Calu3 (cell line): ENCODE data around the gene ARPP21. TPM values are rescaled to one million over a fixed set of nuclear protein-coding genes. Genes with fewer than 3 reads are reported as not detected.

ENCODE experiments used
- BruUV-seq: library from RNA; stranded (reverse); fragments of 400-500 nt; replicated peaks from 2 replicates; lab custom pipeline; 2021; lab: Mats Ljungman, UMichigan
- CTCF ChIA-PET: fragments of 300-600 bp; sonication (Branson Sonifier 250); formaldehyde crosslinking; loops from one replicate; lab custom pipeline; 2022; ENCODE audit warnings: antibody characterized with exemption; lab: Charles Lee
- DNase-seq: peaks from one replicate; pipeline ENCODE4 v3.0.0; 2022
- H3K27ac Mint-ChIP-seq: one replicate; pipeline ENCODE4 v1.8.0; 2022; ENCODE audit warnings: mixed read lengths; ENCODE audit not compliant: unreplicated experiment
- H3K27me3 Mint-ChIP-seq: one replicate; pipeline ENCODE4 v1.8.0; 2022; ENCODE audit warnings: mixed read lengths; ENCODE audit not compliant: unreplicated experiment
- H3K36me3 Mint-ChIP-seq: one replicate; pipeline ENCODE4 v1.8.0; 2022; ENCODE audit warnings: mild to moderate bottlenecking, moderate library complexity, mixed read lengths; ENCODE audit not compliant: insufficient read depth, unreplicated experiment
- H3K4me1 Mint-ChIP-seq: one replicate; pipeline ENCODE4 v1.8.0; 2022; ENCODE audit warnings: mild to moderate bottlenecking, low read depth, mixed read lengths; ENCODE audit not compliant: unreplicated experiment
- H3K4me3 Mint-ChIP-seq: one replicate; pipeline ENCODE4 v1.8.0; 2022; ENCODE audit warnings: mild to moderate bottlenecking, low read depth, moderate library complexity, mixed read lengths; ENCODE audit not compliant: unreplicated experiment
- H3K9me3 Mint-ChIP-seq: one replicate; pipeline ENCODE4 v1.8.0; 2022; ENCODE audit warnings: low read depth, mixed read lengths; ENCODE audit not compliant: unreplicated experiment
- intact Hi-C: fragments of 100-400 bp; cut with micrococcal nuclease; formaldehyde crosslinking; loops from one replicate; pipeline ENCODE4 v1.10.0; 2022; ENCODE audit not compliant: unreplicated experiment
- total RNA-seq: library from RNA; stranded (reverse); gene quantifications from 2 replicates; pipeline ENCODE4 v1.2.3, GENCODE V29; 2022
- TF ChIP-seq, protein P1 (sequence below): fragments of 200-600 bp; IDR thresholded peaks from one replicate; pipeline ENCODE4 v1.8.0; 2022; ENCODE audit warnings: antibody characterized with exemption; ENCODE audit not compliant: unreplicated experiment

The ARPP21 gene
- total RNA-seq, 1 experiment from 2014 or later: not detected

DNA sequence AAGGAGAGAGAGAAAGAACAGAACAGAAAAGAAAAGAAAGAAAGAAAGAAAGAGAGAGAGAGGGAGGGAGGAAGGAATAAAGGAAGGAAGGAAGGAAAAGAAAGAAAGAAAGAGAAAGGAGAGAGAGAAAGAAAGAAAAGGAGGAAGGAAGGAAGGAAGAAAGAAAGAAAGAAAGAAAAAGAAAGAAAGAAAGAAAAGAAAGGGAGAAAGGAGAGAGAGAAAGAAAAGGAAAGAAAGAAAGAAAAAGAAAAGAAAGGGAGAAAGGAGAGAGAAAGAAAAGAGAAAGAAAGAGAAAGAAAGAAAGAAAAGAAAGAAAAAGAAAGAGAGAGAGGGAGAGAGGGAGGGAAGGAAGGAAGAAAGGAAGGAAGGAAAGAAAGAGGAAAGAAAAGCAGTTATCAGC lies 108.8 kb downstream of the ARPP21 start:
- intact Hi-C loops: no loop called here
- no peak for DNase-seq
- H3K27ac Mint-ChIP-seq: no peak overlapping the region
- no peaks in the 10 kb centered on the region for H3K36me3 Mint-ChIP-seq
- CTCF ChIA-PET: no interaction called here
- H3K9me3 Mint-ChIP-seq: no peaks in the 10 kb centered on the region
- TF ChIP-seq, protein P1, sequence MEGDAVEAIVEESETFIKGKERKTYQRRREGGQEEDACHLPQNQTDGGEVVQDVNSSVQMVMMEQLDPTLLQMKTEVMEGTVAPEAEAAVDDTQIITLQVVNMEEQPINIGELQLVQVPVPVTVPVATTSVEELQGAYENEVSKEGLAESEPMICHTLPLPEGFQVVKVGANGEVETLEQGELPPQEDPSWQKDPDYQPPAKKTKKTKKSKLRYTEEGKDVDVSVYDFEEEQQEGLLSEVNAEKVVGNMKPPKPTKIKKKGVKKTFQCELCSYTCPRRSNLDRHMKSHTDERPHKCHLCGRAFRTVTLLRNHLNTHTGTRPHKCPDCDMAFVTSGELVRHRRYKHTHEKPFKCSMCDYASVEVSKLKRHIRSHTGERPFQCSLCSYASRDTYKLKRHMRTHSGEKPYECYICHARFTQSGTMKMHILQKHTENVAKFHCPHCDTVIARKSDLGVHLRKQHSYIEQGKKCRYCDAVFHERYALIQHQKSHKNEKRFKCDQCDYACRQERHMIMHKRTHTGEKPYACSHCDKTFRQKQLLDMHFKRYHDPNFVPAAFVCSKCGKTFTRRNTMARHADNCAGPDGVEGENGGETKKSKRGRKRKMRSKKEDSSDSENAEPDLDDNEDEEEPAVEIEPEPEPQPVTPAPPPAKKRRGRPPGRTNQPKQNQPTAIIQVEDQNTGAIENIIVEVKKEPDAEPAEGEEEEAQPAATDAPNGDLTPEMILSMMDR: no peak
- no peak overlapping the region for H3K4me3 Mint-ChIP-seq
- peaks cover 12% of the 10 kb centered on the region for H3K27me3 Mint-ChIP-seq
- no TSS peak for BruUV-seq
- no peaks in the 10 kb centered on the region for H3K4me1 Mint-ChIP-seq

DNA sequence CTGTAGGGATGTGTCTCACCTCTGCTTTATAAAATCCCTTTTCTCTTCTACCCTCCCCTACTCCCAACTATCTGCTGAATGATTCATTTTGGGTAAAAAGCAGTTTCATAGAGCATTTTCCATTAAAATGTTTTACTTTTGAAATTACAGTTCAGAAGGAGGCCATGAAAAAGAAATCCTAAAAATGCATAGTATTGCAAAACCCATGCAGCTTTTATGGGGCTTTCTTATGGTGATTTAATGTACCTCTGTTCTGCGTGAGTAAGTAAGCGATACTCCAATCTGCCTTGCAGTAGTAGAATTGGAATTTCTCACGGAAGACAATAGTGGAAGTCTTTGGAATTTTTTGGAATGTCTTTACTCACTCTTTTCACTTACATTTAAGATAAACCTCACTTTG lies 111.9 kb downstream of the ARPP21 start:
- Mint-ChIP-seq H3K9me3 (no peaks in the 10 kb centered on the region), H3K27me3 (peaks cover 12% of the 10 kb centered on the region), H3K27ac (no peak overlapping the region), H3K36me3 (no peaks in the 10 kb centered on the region), H3K4me1 (no peaks in the 10 kb centered on the region), H3K4me3 (no peak overlapping the region)
- TF ChIP-seq, protein P1: no peak
- intact Hi-C loops: no loop called here
- BruUV-seq: no TSS peak
- no peak for DNase-seq
- CTCF ChIA-PET: no interaction called here

DNA sequence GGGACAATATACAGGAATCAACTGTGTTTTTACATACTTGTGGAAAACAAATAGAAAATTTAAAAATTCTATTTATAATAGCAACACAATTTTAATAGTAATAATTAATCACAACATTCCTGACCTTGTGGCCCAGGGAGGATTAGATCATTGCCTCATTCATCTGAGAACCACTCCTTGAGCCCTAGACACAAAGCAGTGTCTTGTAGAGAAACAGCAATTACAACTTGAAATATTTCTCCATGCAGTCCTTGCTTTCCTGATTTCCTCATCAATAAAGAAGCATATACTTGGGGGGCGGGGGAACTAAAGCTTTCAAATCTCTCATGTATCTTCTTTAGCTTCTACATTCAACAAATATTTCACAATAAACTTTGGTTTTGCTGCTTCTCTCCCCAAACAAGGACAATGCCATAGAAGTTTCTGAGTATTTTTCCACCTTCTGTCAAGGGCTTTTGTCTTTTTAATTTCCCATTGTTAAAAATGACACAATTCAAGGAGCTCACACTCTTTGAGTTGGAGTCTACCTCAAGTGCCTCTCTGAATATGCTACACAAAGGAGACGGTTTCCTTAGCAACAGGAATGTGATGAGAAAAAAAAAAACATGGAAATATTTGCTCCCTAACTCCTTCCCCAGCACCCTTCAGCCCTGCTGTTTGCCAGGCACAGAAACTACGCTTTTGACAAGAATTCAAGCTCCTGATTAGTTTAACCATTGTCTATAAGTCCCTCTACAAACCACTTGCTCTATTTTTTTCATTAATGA lies 118.8 kb downstream of the ARPP21 start:
- H3K9me3 Mint-ChIP-seq: no peaks in the 10 kb centered on the region
- no peak overlapping the region for H3K27ac Mint-ChIP-seq
- TF ChIP-seq, protein P1: no peak
- no peak for DNase-seq
- H3K4me1 Mint-ChIP-seq: no peaks in the 10 kb centered on the region
- H3K27me3 Mint-ChIP-seq: no peaks in the 10 kb centered on the region
- intact Hi-C loops: no loop called here
- no TSS peak for BruUV-seq
- H3K4me3 Mint-ChIP-seq: no peak overlapping the region
- no peaks in the 10 kb centered on the region for H3K36me3 Mint-ChIP-seq
- CTCF ChIA-PET: interaction anchor here (0.7 kb wide), 1 partner anchor 31 kb away, joined by 3 read pairs; no protein-coding TSS in a partner anchor

DNA sequence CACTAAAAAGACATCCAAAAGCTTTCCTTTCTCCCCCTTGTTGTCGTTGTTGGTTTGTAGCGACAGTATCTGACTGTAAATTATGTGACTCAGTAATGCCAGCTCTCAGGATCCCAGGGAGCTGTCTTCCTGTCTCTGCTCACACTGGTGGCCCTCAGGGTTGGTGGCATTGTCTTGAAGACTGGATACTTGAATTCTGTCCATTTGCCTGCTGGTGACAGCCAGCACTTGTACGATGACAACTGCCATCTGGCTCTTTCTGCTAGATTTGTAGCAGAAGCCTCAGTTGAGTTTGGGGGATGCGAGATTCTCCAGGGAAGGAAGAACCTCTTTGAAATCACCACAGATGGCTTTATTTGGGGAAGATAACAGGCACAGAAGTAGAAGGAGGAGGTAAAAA lies 120.8 kb downstream of the ARPP21 start:
- no TSS peak for BruUV-seq
- no peak for DNase-seq
- intact Hi-C loops: no loop called here
- no peaks in the 10 kb centered on the region for H3K4me1 Mint-ChIP-seq
- TF ChIP-seq, protein P1: no peak
- H3K4me3 Mint-ChIP-seq: no peak overlapping the region
- H3K27ac Mint-ChIP-seq: no peak overlapping the region
- H3K27me3 Mint-ChIP-seq: no peaks in the 10 kb centered on the region
- CTCF ChIA-PET: no interaction called here
- H3K9me3 Mint-ChIP-seq: no peaks in the 10 kb centered on the region
- no peaks in the 10 kb centered on the region for H3K36me3 Mint-ChIP-seq
